ENCODE results near the gene ITGA2. TPM values are rescaled to one million over a fixed set of nuclear protein-coding genes. Genes with fewer than 3 reads are reported as not detected.

ITGA2 gene
- 83.3 and 167 TPM in 2 replicates for total RNA-seq

DNA sequence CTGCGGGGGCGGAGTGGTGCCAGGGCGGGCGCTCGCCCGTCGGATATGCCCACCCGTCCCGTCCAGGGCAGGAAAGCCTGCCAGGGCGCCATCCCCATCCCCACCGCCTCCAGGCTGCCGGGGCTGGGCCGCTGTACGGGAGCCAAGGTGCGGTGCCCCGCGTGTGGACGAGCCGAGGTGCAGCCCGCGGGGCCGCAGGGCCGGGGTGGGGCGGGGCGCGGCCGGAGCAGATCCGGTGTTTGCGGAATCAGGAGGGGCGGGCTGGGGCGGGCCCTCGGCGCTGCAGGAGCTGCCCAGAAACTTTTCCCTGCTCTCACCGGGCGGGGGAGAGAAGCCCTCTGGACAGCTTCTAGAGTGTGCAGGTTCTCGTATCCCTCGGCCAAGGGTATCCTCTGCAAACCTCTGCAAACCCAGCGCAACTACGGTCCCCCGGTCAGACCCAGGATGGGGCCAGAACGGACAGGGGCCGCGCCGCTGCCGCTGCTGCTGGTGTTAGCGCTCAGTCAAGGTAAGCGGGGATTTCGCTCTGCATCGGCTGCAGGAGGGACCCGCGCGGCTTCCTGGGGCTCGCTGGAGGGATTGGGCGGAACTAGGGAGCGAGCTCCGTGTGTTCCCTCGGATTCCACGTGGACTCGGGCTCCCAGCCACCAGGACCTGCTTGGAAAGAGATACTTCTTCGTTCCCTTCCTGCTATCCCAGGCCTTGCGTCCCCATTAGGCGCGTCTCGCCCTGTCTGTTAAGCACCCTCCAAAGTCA, at the start of gene ITGA2:
ITGA2 (plus strand) TSS at position 328 of the 756 bp plus-strand sequence; CDS start at position 445, 117 bp downstream.

DNA sequence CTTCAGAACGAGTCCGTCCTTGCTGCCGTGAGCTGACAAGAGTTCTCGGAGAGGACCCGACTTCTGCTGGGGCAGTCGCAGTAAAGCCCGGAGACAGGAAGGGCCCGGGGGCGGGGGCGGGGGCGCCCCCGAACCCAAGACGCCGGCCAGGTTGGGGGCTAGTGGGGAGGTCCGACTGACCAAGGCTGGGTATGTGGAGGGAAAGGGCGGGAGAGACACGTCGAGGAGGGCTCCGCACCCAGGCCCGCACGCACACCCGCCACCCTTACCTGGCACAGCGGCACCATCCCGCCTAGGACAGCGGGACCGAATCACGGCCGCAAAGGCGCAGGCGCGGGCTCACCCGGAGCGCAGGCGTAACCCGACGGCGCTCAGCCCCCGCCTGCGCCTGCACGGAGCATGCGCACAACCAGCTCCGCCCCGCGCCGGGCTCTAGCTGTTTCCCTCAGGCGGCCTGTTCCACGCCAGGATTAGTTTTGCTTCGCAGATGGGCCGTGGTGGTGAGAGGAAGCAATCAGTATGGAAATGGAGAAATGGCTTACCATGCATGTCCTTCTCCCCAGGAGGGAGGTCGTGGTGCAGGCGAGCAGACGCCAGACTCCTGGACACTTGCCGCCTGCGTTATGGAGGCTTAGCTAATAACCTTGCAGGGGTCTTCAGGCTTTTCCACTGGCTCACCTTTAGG, 120.4 kb downstream of the ITGA2 start, which contains the start of gene MOCS2:
MOCS2 (minus strand) TSS at position 315 of the 685 bp plus-strand sequence. CDS start 2,583 bp downstream, outside the sequence.

Other genes with a start within 250 kb of the ITGA2 start
- 67.4 and 157 TPM in 2 replicates for gene ITGA1, start 201.4 kb upstream of the ITGA2 start, total RNA-seq
- 46.5 and 57.1 TPM in 2 replicates for gene PELO, start 201.4 kb upstream of the ITGA2 start, total RNA-seq
- 21.3 and 31.5 TPM in 2 replicates for gene MOCS2, start 120.4 kb downstream of the ITGA2 start, total RNA-seq

Measured in smooth muscle cell of the pulmonary artery (primary cell).